Parathyroid adenoma (tissue), 2 donors: ENCODE results near the gene WWOX.

ENCODE experiments used
- H2AFZ ChIP-seq: fragments of 300-600 bp; sonication (generic); one replicate; pipeline ENCODE4 v1.7.0; 2017; ENCODE audit warnings: antibody characterized with exemption, mild to moderate bottlenecking
- H3K27ac ChIP-seq: fragments of 300-600 bp; sonication (generic); one replicate; pipeline ENCODE4 v1.7.0; 2017
- H3K27me3 ChIP-seq: fragments of 300-600 bp; sonication (generic); one replicate; pipeline ENCODE4 v1.7.0; 2017; ENCODE audit warnings: low read length; ENCODE audit not compliant: control insufficient read depth, insufficient read depth
- H3K36me3 ChIP-seq: fragments of 300-600 bp; sonication (generic); one replicate; pipeline ENCODE4 v1.7.0; 2017; ENCODE audit warnings: low read length; ENCODE audit not compliant: control insufficient read depth, insufficient read depth
- H3K4me1 ChIP-seq: fragments of 300-600 bp; sonication (generic); one replicate; pipeline ENCODE4 v1.7.0; 2017; ENCODE audit warnings: control low read depth
- H3K4me2 ChIP-seq: fragments of 300-600 bp; sonication (generic); one replicate; pipeline ENCODE4 v1.7.0; 2017; ENCODE audit warnings: low read length
- H3K4me3 ChIP-seq: fragments of 300-600 bp; sonication (generic); one replicate; pipeline ENCODE4 v1.7.0; 2017; ENCODE audit warnings: low read depth, low read length
- H3K79me2 ChIP-seq: fragments of 300-600 bp; sonication (generic); one replicate; pipeline ENCODE4 v1.7.0; 2017; ENCODE audit warnings: control low read depth
- H3K9ac ChIP-seq: fragments of 300-600 bp; sonication (generic); one replicate; pipeline ENCODE4 v1.7.0; 2017; ENCODE audit warnings: mild to moderate bottlenecking
- H3K9me3 ChIP-seq: fragments of 300-600 bp; sonication (generic); one replicate; pipeline ENCODE4 v1.7.0; 2017; ENCODE audit warnings: low read length; ENCODE audit not compliant: control insufficient read depth
- CTCF ChIP-seq: fragments of 300-600 bp; sonication (generic); IDR thresholded peaks from one replicate; pipeline ENCODE4 v1.7.0; 2017; ENCODE audit warnings: antibody characterized with exemption, mild to moderate bottlenecking
- donor health status: primary hyperparathyroidism.

The WWOX gene

GRCh38 chr16:78706637-78707036 lies 607.2 kb downstream of the WWOX start:
- H3K9me3 ChIP-seq: peaks cover 2% of the 10 kb centered on the region
- no peak overlapping the region for H2AFZ ChIP-seq
- no peak overlapping the region for H3K4me3 ChIP-seq
- no peak overlapping the region for H3K27ac ChIP-seq
- no peak for TF ChIP-seq CTCF
- H3K4me1 ChIP-seq: no peaks in the 10 kb centered on the region
- H3K4me2 ChIP-seq: no peak overlapping the region
- no peak overlapping the region for H3K9ac ChIP-seq
- no peaks in the 10 kb centered on the region for H3K79me2 ChIP-seq
- no peaks in the 10 kb centered on the region for H3K27me3 ChIP-seq
- no peaks in the 10 kb centered on the region for H3K36me3 ChIP-seq

- H3K27me3 ChIP-seq: no peaks in the 10 kb centered on the region
- no peaks in the 10 kb centered on the region for H3K36me3 ChIP-seq
- no peaks in the 10 kb centered on the region for H3K4me1 ChIP-seq
- no peak overlapping the region for H2AFZ ChIP-seq
- H3K27ac ChIP-seq: no peak overlapping the region
- H3K79me2 ChIP-seq: no peaks in the 10 kb centered on the region
- no peak overlapping the region for H3K4me3 ChIP-seq
- H3K9ac ChIP-seq: no peak overlapping the region
- no peak overlapping the region for H3K4me2 ChIP-seq
- peaks cover 2% of the 10 kb centered on the region for H3K9me3 ChIP-seq
- TF ChIP-seq CTCF: no peak
Measured at GRCh38 chr16:78709137-78709884, 609.9 kb downstream of the WWOX start.

- no peak overlapping the region for H3K4me3 ChIP-seq
- no peak overlapping the region for H3K27ac ChIP-seq
- H3K4me2 ChIP-seq: no peak overlapping the region
- H3K9ac ChIP-seq: no peak overlapping the region
- H2AFZ ChIP-seq: no peak overlapping the region
- H3K36me3 ChIP-seq: no peaks in the 10 kb centered on the region
- H3K27me3 ChIP-seq: no peaks in the 10 kb centered on the region
- no peaks in the 10 kb centered on the region for H3K4me1 ChIP-seq
- TF ChIP-seq CTCF: no peak
- no peaks in the 10 kb centered on the region for H3K9me3 ChIP-seq
- H3K79me2 ChIP-seq: no peaks in the 10 kb centered on the region
Measured at GRCh38 chr16:78715106-78715505, 615.7 kb downstream of the WWOX start.

- Histone ChIP-seq H3K4me1 (no peaks in the 10 kb centered on the region), H3K27ac (no peak overlapping the region), H3K79me2 (no peaks in the 10 kb centered on the region), H3K27me3 (no peaks in the 10 kb centered on the region), H3K4me2 (no peak overlapping the region), H3K36me3 (no peaks in the 10 kb centered on the region), H2AFZ (no peak overlapping the region), H3K9me3 (no peaks in the 10 kb centered on the region), H3K4me3 (no peak overlapping the region), H3K9ac (no peak overlapping the region)
- no peak for TF ChIP-seq CTCF
Measured at GRCh38 chr16:78715673-78716072, 616.2 kb downstream of the WWOX start.

GRCh38 chr16:78718141-78718540 lies 618.7 kb downstream of the WWOX start:
- H3K9me3 ChIP-seq: no peaks in the 10 kb centered on the region
- no peaks in the 10 kb centered on the region for H3K4me1 ChIP-seq
- no peak for TF ChIP-seq CTCF
- no peak overlapping the region for H3K27ac ChIP-seq
- no peaks in the 10 kb centered on the region for H3K27me3 ChIP-seq
- no peaks in the 10 kb centered on the region for H3K79me2 ChIP-seq
- no peak overlapping the region for H3K4me3 ChIP-seq
- no peak overlapping the region for H2AFZ ChIP-seq
- H3K36me3 ChIP-seq: no peaks in the 10 kb centered on the region
- no peak overlapping the region for H3K9ac ChIP-seq
- H3K4me2 ChIP-seq: no peak overlapping the region
